Stimulated activated CD4-positive, alpha-beta T cell treated with anti-CD3 and anti-CD28 coated beads, TNF-alpha, amount 100 ng/mL, for 1 hour (primary cell): ENCODE results near the gene LHX2.

Experiments used
- DNase-seq, 3 donors: peaks; one replicate each; pipeline ENCODE4 v3.0.0-alpha.2; 2020; ENCODE audit warnings: low read depth in 3 of 3, low spot score in 1 of 3

LHX2 gene

DNA sequence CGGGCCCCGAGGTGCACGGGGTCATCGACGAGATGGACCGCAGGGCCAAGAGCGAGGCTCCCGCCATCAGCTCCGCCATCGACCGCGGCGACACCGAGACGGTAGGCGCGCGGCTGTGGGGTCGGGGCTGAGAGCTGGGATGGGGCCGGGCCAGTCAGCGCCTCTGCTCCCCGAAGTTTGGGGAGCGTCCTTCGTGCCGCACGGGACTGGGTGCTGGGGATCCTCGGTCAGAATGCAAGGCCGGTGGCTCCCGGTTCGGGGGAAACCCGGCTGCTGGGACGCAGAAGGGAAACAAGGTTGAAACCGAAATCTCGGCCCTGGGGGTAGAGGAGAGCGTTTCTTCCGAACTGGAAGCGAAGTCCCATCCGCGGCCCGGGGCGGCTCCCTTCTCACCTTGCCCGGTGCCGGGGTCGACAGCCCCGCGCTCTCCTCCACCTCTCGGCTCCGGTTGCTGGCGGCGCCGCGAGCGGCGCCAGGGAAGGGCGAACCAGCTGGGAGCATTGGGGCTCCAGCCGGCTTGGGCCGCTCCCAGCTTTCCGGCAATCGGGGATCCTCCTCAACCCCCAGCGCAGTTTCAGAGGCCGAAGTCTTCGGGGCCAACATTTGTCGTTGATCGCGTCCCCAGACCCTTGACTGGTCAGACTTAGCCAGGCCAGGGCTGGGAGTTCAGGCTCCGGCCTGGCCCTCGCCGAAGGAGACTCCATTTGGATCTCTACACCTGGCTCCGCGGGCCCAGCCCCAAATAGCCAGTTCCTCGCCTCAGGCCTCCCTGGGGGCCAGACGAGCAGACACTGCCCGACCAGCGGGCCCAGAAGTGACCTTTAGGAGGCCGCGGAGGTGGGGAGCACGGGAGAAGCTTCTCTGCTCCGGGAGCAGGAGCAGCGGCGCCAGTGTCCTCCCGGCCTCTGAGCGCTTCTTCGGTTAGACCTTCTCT, 1.1 kb downstream of the LHX2 start:
- DNase-seq = no peak

DNA sequence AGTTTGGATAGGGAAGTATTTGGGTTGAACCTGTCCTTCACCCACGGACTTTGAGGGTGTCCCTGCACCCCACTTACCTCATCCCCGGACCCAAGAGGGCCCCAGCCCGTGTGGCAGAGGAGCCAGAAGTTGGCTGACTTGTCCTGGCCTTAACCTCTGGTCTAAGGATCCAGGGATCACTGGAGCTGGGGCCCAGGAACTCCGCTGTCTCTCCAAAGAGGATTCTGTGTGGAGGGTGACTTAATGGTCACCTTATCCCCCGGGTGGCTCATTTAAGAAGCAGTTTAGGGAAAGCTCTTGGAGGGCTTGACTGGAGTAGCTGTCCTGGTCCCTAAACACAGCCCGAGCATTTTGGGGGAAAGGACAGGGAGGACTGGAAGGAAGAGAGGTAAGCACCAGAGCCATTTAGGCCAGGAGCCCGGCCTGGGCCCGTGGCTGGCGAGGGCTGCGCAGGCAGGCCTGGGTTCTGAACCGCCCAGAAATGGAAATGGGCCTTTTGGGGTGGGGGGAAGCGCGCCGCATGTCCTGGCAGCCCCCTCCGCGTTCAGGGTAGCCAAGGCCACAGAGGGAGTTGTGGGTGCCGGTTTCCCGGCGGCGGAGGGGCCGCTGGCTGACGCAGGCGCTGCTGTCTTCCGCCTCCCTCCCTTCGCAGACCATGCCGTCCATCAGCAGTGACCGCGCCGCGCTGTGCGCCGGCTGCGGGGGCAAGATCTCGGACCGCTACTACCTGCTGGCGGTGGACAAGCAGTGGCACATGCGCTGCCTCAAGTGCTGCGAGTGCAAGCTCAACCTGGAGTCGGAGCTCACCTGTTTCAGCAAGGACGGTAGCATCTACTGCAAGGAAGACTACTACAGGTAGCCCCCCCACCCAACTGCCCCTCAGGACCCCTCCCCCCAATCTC, 2.0 kb downstream of the LHX2 start:
- DNase-seq = no peak

DNA sequence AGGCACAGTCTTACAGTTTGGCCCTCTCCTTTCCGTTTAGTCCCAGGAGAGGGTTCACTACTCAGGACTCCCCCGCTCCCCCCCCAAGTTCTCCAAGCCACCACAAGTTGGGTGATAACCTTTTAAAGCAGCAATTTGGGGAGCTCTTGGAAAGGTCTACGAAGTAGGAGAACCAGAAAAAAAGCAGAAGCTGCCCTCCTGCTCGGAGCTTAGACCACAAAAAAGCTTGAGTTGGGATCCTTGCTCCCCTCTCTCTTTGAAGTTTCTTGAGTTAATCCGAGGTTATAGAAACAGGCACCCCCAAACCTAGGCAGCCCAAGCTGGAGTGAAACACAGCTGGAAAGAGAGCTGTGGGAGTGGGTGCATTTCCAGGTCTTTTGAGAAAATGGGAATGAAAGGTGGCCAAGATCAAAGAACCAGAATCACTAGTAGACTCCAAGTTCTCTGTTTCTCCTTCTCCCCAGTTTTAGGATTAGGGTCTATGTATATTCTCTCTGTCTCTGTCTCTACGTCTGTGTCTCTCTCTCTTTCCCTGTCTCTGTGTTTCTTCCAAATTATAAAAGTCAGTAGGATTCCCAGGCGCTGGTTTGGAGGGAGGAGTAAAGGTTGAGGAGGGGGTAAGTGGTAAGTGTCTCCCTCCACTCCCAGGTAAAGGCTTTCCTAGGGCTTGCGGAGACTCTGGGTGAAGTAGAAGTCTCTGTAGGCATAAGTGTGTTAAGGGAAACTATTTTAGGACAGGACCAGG, 2.8 kb downstream of the LHX2 start:
- no peak for DNase-seq

DNA sequence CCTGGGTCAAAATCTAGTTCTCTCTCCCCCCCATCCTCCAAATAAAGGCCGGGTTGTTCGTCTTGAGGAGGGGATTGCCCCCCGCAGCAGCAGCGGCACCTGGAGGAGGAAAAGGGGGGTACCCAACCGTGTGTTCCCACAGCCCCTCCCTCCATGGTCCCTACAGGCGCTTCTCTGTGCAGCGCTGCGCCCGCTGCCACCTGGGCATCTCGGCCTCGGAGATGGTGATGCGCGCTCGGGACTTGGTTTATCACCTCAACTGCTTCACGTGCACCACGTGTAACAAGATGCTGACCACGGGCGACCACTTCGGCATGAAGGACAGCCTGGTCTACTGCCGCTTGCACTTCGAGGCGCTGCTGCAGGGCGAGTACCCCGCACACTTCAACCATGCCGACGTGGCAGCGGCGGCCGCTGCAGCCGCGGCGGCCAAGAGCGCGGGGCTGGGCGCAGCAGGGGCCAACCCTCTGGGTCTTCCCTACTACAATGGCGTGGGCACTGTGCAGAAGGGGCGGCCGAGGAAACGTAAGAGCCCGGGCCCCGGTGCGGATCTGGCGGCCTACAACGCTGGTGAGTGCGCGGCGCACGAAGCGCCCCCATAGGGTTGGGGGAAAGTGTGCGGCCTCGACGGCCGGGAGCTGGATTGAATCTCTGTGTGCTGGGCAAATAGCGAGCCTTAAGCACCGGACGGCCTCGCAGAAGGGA, 3.5 kb downstream of the LHX2 start:
- no peak for DNase-seq

DNA sequence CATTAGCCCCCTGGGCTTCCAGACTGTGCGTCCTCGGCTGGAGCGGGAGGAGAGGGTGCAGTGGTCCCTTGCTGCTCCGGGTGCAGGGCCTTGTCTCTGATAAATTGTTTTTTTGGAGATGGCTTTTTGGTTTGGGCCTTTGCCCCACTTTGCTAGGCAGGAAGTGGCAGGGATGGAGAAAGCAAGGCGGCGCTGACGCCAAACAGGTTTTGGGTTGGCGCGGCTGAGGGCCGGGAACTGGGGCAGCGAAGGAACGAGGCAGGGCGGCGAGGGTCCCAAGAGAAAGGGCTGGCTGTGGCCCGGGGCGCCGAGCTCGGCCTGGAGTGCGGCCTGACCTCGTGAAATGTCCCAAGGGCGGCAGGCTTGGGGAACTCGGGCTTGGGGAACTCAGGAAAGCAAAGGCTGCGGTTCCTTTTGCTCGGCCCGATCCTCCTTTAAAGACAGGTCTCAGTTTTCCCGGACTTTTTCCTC, 4.1 kb downstream of the LHX2 start:
- DNase-seq = no peak

DNA sequence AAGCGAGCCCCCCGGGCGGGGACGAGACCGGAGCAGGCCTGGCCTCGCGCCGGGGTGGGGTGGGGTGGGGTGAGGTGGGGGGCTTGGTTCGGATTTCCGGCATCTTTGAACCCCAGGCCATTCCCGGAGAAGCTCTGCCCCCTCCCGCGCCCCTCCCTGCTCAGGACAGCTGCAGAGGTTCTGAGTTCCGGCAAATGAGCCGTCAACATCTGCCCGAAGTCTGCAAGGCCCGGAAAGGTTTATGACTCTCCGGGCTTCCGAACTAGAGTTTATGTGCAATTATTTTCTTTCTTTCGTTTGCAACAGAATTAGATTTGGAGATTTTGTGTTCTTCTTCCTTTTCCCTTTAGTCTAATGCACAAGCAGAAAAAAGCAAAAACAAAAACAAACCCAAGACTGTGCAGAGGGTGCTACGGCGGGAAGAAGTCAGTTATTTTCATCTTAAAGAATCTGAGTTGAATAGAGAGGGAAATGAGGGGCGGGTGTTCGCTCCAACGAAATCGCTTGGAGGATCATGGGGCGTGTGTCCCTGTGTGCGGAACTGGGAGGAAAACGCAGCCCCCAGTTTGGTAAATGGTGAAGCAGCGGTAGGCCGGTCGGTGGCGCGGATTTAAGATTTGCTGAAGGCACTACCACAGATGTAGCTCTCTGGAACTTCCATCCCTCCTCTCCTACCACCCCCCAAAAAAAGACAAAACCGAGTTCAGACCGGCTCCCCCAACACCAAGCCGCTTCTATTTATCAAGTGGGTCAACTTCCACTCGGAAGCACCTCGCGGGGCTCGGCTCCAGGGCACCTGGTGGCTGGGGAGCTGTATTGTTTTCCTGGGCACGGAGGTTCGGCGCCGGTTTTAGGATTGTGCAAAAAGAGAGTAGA, 4.8 kb downstream of the LHX2 start:
- no peak for DNase-seq

DNA sequence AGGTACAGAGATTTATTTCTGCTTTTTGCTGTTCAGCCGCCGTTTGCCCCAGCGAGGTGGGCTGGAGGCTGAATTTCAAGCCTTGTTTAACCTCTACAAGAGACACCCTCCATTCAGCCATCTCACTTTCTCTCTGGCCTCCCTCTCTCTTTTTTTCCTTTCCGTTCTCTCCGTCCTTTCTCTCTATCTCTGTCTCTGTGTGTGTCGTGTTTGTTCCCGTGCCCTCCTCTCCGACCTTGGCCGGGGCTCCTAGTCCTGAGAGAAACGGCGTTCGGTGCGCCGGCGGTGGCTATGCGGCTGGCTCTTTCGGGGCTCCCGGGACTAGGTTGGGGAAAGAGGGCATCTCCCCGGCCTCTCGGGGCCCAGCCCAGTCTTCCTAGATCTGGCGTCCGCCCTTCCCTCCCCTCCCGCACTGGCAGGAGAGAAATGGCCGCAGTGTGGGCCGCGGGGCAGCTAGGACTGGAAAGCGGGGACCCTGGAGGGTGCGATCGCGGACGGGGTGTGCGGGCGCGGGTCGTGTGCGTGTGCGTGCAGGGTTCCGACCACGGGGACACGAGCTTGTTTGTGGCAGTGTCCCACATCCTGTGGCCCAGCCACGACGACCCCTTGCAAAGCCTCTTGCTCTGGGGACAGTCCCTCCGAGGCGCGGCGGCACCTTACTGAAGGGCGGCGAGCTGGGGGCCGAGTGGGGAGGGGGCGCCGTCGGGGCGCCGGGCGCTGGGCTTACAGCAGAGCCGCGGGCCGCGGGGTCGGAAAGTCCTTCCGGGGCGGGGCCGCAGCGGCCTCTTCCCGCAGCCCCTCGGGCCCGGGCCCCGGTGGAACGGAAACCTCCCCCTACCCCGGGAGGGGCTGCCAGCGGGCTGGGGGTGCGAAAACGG, 5.7 kb downstream of the LHX2 start:
- no peak for DNase-seq

DNA sequence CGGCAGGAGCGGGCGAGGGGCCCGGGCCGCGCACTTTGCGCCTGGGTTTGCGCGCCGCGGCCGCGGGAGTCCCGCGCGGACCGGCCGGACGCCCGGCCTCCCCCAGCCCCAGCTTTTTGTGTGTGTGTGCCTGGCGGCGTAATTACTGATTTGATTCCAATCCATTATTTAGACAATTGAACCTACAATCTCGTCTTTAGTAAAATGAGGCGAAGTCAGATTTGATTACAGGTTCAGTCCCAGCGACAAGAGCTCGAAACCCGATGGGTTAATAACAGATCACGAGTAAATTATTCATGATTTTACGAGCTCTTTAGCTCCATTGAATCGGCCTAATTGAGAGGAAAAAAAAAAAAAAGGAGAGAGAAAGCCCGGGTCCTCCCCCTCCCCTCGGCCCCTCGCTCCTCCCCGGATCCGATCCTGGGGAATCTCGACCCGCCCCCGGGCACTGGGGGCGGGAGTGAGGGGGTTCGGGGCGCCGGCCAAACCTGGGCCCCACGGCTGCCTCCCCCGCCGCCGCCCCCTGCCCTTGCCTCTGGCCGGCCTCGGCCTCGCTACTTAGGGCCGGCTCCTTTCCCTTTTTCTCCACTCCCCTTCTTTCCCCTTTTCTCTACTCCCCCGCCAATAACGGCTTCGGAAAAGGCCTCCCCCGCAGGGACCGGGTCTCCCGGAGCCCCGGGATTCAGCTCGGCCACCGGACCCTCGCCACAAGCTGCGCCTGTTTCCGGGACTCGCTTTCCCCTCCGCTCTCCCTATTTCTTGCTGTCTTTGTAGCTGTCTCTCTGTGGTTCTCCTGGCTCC, 6.6 kb downstream of the LHX2 start:
- no peak for DNase-seq

DNA sequence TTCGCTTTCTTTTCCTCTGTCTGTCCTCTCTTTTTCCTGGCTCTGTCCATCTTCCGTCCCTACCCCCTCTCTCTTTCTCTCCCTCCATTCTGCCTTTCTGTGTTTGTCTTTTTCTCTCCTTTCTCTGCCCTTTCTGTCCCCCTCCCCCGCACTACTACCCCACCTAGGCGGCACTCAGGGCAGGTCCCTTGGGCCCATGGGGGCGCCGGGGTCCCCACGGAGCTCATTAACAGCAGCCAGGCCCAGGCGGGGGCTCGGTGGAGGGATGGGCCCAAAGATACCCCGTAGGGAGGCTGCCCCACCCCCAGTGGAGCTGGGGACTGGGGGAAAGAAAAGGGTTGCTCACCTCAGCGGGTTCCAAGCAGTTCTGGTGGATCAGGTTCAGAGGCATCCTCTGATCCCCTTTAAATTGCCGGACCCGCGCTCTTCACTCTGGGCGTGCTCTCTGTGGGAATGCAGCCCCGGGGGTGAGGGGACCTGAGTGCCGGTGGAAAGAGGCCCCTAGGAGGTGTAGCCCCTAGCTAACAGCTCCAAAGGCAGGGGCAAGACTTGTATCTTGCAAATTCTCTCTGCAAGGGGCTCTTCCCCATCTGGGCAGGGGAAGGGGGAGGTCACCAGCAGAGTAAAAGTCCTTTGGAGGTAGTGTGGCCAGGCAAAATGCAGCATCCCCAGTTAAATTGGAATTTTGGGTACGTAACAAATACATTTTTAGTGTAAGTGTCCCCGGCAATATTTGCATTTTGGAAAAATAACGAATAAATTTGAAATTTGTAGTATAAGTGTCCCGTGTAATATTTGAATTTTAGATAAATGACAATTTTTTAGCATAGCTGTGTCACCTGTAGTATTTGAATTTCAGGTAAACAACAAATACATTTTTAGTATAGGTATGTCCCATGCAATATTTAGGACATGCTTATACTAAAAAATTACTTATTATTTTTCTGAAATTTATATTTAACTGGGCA, 7.4 kb downstream of the LHX2 start:
- DNase-seq = no peak

DNA sequence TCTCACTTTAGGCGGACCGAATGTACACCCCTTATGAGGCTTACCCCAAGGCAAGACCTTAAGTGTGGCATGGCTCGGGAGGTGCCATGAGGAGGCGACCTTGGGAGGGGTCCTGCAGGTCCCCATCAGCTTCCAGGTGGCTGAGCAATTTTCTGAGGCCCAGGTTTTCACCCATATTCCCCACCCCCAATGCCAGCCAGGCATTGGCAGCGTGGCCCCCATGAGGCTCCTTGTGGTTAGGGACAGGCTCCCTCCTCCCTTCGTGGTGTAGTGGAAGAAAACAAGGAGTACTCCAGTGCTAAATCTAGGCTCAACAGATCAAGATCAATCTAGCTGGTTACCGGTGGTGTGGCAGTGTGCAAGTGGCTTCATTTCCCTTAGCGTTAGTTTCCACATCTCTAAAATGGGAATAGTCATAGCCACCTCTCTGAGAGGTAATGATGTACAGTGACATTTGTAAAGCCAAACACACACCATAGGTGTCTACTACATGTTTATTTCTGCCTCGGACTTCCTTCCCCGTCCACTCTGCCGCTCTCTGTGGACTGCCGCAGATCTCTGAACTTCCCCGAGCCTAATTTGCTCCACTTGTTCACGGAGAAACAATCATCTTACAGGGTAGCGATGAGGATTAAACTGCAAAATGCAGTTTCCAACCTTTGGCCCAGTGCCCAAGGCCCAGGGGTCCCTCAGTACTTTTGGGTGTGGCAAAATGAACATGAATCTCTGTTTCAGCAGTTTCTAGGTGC, 8.4 kb downstream of the LHX2 start:
- DNase-seq = no peak

DNA sequence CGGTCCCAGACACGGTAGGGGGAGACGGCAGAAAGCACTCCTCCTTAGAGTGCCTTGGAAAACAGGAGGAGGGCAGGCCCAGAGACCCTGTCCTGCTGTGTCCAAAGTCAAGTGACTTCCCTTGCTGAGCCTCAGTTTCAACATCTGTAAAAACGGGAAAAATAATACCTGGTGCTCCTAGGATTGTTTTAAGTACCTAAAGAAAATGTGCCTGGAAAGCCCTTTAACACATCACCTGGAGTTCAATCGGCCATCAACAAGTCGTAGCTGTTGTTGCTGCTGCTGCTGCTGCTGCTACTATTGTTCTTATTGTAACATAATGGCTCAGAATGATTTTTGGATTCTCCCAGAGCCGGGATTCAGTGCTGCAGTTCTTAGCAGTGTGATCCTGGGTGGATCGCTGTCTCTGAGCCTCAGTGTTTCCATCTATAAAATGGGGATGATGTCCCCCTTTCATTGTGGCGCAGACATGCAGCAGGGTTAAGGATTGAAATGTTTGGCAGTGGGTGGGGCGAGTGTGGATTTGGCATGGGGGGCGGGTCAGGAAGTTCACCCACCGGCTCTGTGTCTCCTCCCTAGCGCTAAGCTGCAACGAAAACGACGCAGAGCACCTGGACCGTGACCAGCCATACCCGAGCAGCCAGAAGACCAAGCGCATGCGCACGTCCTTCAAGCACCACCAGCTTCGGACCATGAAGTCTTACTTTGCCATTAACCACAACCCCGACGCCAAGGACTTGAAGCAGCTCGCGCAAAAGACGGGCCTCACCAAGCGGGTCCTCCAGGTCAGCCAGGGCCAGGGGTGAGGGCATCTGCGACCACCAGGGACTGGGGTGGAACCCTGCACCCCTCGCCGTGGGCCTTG, 9.2 kb downstream of the LHX2 start:
- DNase-seq = no peak

DNA sequence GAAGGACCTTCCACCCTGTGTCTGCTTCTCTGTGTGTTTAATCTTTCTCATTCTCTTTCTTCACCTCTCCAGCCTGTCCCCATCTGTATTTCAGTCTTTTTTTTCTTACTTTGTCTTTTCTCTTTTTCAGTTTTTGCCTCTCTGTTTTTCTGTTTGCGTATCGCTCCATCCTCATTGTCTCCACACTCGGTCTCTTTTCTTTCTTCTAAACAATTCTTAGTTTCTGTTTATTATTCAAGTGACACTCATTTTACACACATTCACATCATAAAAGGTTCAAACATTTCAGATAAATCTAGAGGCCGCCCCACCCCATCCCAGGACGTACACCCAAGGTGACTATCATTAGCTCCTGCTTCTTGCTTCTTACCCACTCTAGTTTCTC, 9.8 kb downstream of the LHX2 start:
- no peak for DNase-seq

DNA sequence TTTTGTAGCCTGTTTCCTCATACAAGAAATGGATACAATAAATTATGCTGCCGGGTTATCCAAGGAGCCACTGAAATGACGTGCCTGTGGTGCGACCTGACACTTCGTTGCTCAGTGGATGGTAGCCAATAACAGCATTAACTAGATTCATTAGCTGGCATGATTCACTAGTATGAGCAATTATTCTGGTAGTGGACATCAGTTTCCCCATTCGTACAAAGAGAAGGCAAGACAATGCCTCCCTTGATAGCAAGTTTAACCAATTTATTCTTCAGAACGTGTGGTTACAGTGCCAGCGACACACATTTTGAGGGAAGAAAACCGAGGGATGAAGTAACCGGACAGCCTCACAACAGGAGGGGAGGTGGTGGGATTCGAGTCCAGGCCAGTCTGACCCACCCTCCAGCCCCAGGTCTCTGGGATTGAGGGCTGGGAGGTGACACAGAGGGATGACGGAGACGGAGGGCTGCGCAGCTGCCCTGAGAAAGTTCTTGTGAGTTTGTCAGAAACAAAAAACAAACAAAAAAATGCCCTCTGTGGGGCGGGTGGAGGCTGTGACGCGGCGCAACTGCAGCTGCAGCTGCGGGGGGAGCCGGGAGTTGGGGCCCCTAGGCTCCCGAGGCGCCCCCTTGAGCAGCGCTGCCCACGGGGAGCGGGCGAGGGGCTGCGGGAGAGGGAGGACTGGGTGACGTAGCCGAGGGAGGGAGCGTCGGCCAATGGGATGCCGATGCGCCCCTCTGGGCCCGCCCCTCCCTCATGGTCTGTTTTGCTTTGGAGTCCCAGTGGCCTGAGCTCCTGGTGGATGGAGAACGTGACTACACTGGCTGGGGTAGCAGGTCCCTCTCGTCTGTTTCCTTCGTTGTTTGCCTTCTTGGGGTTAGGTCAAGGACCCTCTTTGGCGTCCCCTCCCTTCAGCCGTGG, 10.9 kb downstream of the LHX2 start:
- no peak for DNase-seq

DNA sequence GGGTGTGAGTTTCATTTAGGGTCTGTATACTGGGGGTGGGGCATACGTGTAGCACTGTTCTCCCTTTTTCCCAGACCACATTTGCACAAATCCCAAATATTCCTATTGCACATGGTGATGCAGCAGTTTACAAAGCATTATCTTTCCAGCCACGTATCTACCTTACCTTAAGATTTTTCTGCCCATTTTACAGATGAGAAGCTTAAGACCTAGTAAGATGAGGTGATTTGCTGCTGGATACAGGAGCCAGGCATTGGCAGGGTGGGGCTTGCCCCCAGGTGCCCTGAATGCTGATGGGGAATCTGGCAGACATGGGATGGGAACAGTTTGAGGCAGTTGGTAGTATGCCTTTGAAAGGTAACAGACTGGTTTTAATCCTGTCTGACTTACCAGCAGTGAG, 12.5 kb downstream of the LHX2 start:
- DNase-seq = no peak
